Hematopoietic multipotent progenitor cell treated with erythropoietin and hydrocortisone succinate and interleukin-3 and kit ligand, for 6 days (in vitro differentiated cells): ENCODE measurements around the gene ARMH4.
"Not testable (repeated sequence)": the region's sequence is repeated elsewhere in the genome, so short reads cannot be mapped to it uniquely, and the experiment has no call there.

ENCODE experiments used
- DNase-seq: peaks from one replicate; pipeline ENCODE4 v3.0.0-alpha.2; 2015

ARMH4 gene

GRCh38 chr14:58143106-58143505 lies 8.9 kb downstream of the ARMH4 start:
- DNase-seq: no peak

- no peak for DNase-seq
Observed at GRCh38 chr14:58141893-58142292, 10.1 kb downstream of the ARMH4 start.

GRCh38 chr14:58138714-58139482 lies 13.1 kb downstream of the ARMH4 start:
- DNase-seq: peak; percentile 55

- DNase-seq: peak; percentile 91
Observed at GRCh38 chr14:58138031-58138713, 13.8 kb downstream of the ARMH4 start.

- DNase-seq: no peak
Observed at GRCh38 chr14:58133739-58134138, 18.3 kb downstream of the ARMH4 start.

GRCh38 chr14:58131386-58131785 lies 20.6 kb downstream of the ARMH4 start:
- DNase-seq: peak; percentile 16

- DNase-seq: no peak
Observed at GRCh38 chr14:58130116-58130782, 21.8 kb downstream of the ARMH4 start.

- no peak for DNase-seq
Observed at GRCh38 chr14:58129208-58129607, 22.8 kb downstream of the ARMH4 start.

- DNase-seq: no peak
Observed at GRCh38 chr14:58128416-58128815, 23.6 kb downstream of the ARMH4 start.

GRCh38 chr14:58122546-58122945 lies 29.5 kb downstream of the ARMH4 start:
- DNase-seq: not testable (repeated sequence)

GRCh38 chr14:58121530-58122186 lies 30.4 kb downstream of the ARMH4 start:
- no peak for DNase-seq

GRCh38 chr14:58119381-58119780 lies 32.6 kb downstream of the ARMH4 start:
- no peak for DNase-seq

GRCh38 chr14:58118097-58118815 lies 33.8 kb downstream of the ARMH4 start:
- DNase-seq: no peak

GRCh38 chr14:58109744-58110143 lies 42.3 kb downstream of the ARMH4 start:
- peak; percentile 12 for DNase-seq

- DNase-seq: no peak
Observed at GRCh38 chr14:58108717-58109116, 43.3 kb downstream of the ARMH4 start.

- peak; percentile 83 for DNase-seq
Observed at GRCh38 chr14:58107947-58108552, 44.0 kb downstream of the ARMH4 start.

GRCh38 chr14:58107041-58107440 lies 45.0 kb downstream of the ARMH4 start:
- DNase-seq: no peak

- no peak for DNase-seq
Observed at GRCh38 chr14:58106446-58106845, 45.6 kb downstream of the ARMH4 start.

GRCh38 chr14:58104808-58105207 lies 47.2 kb downstream of the ARMH4 start:
- no peak for DNase-seq

GRCh38 chr14:58100735-58101368 lies 51.2 kb downstream of the ARMH4 start:
- no peak for DNase-seq

- no peak for DNase-seq
Observed at GRCh38 chr14:58099682-58100081, 52.3 kb downstream of the ARMH4 start.

GRCh38 chr14:58098507-58098906 lies 53.5 kb downstream of the ARMH4 start:
- DNase-seq: no peak
